Endothelial cell (in vitro differentiated cells): ENCODE measurements around the gene CACNA1C. TPM values are rescaled to one million over a fixed set of nuclear protein-coding genes. Genes with fewer than 3 reads are reported as not detected.

Experiments
- DNase-seq: peaks from one replicate; pipeline ENCODE4 v3.0.0; 2021; ENCODE audit warnings: low spot score
- H3K27ac Mint-ChIP-seq: one replicate; pipeline ENCODE4 v1.8.0; 2021; ENCODE audit warnings: mixed read lengths, inconsistent platforms; ENCODE audit not compliant: unreplicated experiment
- H3K27me3 Mint-ChIP-seq: one replicate; pipeline ENCODE4 v1.8.0; 2021; ENCODE audit warnings: mild to moderate bottlenecking, moderate library complexity, mixed read lengths, inconsistent platforms; ENCODE audit not compliant: unreplicated experiment
- H3K36me3 Mint-ChIP-seq: one replicate; pipeline ENCODE4 v1.8.0; 2021; ENCODE audit warnings: mild to moderate bottlenecking, low read depth, mixed read lengths, inconsistent platforms; ENCODE audit not compliant: unreplicated experiment
- H3K4me1 Mint-ChIP-seq: one replicate; pipeline ENCODE4 v1.8.0; 2021; ENCODE audit warnings: mild to moderate bottlenecking, mixed read lengths, inconsistent platforms; ENCODE audit not compliant: unreplicated experiment
- H3K4me3 Mint-ChIP-seq: one replicate; pipeline ENCODE4 v1.8.0; 2021; ENCODE audit warnings: mild to moderate bottlenecking, mixed read lengths, inconsistent platforms; ENCODE audit not compliant: unreplicated experiment
- H3K9me3 Mint-ChIP-seq: one replicate; pipeline ENCODE4 v1.8.0; 2021; ENCODE audit warnings: mixed read lengths, inconsistent platforms; ENCODE audit not compliant: unreplicated experiment
- total RNA-seq: library from RNA; stranded (reverse); fragmentation: NEBNext Ultra II Directional; extraction: Animal tissue kit (Norgen Biotek cat#: 25700); gene quantifications from one replicate; pipeline ENCODE4 v1.2.1, GENCODE V29; 2021; ENCODE audit not compliant: unreplicated experiment
- TF ChIP-seq, protein P1 (sequence below): fragments of 200-600 bp; sonication (generic); IDR thresholded peaks from one replicate; pipeline ENCODE4 v1.5.0; 2021; ENCODE audit warnings: antibody characterized with exemption; ENCODE audit not compliant: unreplicated experiment

The CACNA1C gene
- total RNA-seq, 1 donor from 2014 or later = 11.1 TPM

DNA sequence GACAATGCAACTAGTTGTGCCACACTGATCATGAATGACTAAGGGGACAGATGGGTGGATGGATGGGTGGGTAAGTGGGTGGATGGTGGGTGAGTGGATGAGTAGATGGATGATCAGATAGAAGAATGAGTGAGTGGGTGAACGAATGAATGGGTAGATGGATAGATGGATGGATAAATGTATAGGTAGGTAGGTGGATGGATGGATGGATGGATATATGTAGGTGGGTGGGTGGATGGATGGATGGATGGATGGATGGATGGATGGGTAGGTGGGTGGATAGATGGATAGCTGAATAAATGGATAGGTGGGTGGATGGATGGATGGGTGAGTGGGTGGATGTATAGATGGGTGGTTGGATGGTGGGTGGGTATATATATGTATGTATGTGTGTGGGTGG is 393.2 kb downstream of the CACNA1C start:
- Mint-ChIP-seq H3K4me1 (peaks cover 9% of the 10 kb centered on the region), H3K27ac (no peak overlapping the region), H3K27me3 (peaks cover 5% of the 10 kb centered on the region), H3K36me3 (no peaks in the 10 kb centered on the region), H3K9me3 (no peaks in the 10 kb centered on the region), H3K4me3 (no peak overlapping the region)
- TF ChIP-seq, protein P1, sequence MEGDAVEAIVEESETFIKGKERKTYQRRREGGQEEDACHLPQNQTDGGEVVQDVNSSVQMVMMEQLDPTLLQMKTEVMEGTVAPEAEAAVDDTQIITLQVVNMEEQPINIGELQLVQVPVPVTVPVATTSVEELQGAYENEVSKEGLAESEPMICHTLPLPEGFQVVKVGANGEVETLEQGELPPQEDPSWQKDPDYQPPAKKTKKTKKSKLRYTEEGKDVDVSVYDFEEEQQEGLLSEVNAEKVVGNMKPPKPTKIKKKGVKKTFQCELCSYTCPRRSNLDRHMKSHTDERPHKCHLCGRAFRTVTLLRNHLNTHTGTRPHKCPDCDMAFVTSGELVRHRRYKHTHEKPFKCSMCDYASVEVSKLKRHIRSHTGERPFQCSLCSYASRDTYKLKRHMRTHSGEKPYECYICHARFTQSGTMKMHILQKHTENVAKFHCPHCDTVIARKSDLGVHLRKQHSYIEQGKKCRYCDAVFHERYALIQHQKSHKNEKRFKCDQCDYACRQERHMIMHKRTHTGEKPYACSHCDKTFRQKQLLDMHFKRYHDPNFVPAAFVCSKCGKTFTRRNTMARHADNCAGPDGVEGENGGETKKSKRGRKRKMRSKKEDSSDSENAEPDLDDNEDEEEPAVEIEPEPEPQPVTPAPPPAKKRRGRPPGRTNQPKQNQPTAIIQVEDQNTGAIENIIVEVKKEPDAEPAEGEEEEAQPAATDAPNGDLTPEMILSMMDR = no peak
- no peak for DNase-seq

DNA sequence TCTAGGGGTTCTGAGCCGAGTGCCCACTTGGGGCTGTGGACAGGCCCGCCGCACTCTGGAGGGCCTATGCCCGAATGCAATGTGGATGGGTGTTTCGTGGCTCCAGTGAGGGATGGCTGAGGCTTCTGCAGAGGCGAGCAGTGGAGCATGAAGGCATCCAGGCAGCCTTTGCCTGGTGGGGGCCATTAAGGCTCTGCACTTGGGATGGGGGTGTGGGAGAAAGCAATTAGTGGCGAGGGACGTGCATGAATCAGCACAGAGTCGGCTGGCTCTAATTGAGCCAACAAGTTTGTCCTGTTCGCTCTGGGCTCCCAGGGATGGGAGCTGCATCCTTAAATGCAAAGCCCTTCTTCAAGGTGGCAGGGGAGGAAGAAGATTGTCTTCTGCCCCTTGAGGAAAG is 395.1 kb downstream of the CACNA1C start:
- TF ChIP-seq, protein P1 = no peak
- Mint-ChIP-seq H3K27me3 (peaks cover 7% of the 10 kb centered on the region), H3K4me3 (no peak overlapping the region), H3K4me1 (peaks cover 12% of the 10 kb centered on the region), H3K9me3 (no peaks in the 10 kb centered on the region), H3K36me3 (no peaks in the 10 kb centered on the region), H3K27ac (no peak overlapping the region)
- DNase-seq = no peak

DNA sequence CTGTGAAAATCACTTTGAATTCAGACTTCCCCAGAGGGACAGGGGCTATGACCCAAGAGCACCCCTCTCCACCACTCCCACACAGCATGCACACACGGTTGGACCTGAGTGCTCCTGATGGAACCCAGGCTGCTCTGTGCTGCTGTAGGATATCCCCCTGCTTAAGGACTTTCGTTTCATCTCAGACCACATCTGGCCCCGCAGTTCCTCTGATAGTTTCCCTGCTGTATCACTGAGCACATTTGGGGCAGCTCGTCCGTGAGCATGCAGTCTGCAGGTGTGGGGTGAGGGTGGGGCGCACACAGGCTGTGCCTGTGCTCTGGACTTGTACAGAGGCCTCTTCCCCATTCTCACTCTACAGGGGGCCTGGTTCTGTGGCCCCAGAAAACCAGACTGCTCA is 396.8 kb downstream of the CACNA1C start:
- Mint-ChIP-seq H3K9me3 (no peaks in the 10 kb centered on the region), H3K4me1 (peaks cover 12% of the 10 kb centered on the region), H3K27ac (no peak overlapping the region), H3K27me3 (peaks cover 7% of the 10 kb centered on the region), H3K4me3 (no peak overlapping the region), H3K36me3 (no peaks in the 10 kb centered on the region)
- no peak for DNase-seq
- TF ChIP-seq, protein P1 = no peak

DNA sequence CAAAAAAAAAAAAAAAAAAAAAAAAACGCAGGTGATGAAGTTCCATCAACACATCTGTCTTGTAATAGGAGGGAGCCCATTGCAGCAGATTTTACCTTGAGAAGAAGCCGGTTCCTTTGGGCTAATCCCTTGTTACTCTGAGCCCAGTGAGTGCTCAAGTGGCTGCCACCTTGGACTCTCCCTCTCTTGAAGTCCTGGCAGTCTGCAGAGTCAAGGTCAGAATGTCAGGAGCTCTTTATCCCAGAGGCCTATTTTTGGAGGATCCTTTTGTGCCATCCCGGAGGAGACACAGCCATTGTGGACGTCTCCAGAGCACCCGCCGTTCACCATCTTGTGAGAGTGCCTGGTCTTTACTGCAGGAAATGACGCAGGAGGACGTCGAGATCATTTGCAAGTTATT is 397.8 kb downstream of the CACNA1C start:
- Mint-ChIP-seq H3K27me3 (peaks cover 5% of the 10 kb centered on the region), H3K36me3 (no peaks in the 10 kb centered on the region), H3K4me3 (no peak overlapping the region), H3K4me1 (peaks cover 12% of the 10 kb centered on the region), H3K27ac (no peak overlapping the region), H3K9me3 (no peaks in the 10 kb centered on the region)
- TF ChIP-seq, protein P1 = no peak
- DNase-seq = no peak

DNA sequence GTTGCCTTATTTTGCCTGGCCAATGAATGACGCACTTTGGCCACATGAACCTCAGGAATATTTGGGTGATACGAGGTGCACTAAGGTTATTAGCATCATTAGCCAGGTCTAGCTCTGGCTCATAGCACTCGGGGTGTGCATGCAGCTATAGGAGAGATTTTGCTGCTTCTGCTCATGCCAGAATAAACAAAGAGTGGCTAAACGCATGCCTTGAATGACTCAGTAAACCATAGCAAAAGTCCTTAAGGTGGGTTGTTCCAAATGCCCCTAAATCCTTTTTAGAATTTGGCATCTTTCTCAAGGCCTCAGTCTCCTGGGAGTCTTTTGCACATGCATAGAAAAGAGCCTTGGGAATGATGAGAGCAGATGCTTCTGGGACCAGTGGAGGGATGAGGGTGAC is 398.2 kb downstream of the CACNA1C start:
- Mint-ChIP-seq H3K9me3 (no peaks in the 10 kb centered on the region), H3K36me3 (no peaks in the 10 kb centered on the region), H3K4me1 (peaks cover 12% of the 10 kb centered on the region), H3K27ac (no peak overlapping the region), H3K4me3 (no peak overlapping the region), H3K27me3 (peaks cover 5% of the 10 kb centered on the region)
- no peak for DNase-seq
- TF ChIP-seq, protein P1 = no peak
